Osteoblast (primary cell): ENCODE results near the gene PERM1. TPM values are rescaled to one million over a fixed set of nuclear protein-coding genes. Genes with fewer than 3 reads are reported as not detected.

Experiments used
- DNase-seq: peaks from one replicate; pipeline ENCODE4 v3.0.0; 2011; ENCODE audit warnings: low spot score, mixed read lengths; ENCODE audit not compliant: insufficient read length; ENCODE audit errors: missing footprints
- H2AFZ ChIP-seq: 2 replicates; pipeline ENCODE4 v1.6.0; 2011; ENCODE audit warnings: mild to moderate bottlenecking, low read length
- H3K27ac ChIP-seq: 2 replicates; pipeline ENCODE4 v1.5.1; 2011; ENCODE audit warnings: mild to moderate bottlenecking, low read depth, low read length, moderate library complexity
- H3K27me3 ChIP-seq: 2 replicates; pipeline ENCODE4 v1.6.0; 2012; ENCODE audit warnings: mild to moderate bottlenecking, control low read depth, inconsistent platforms, low read length, moderate library complexity; ENCODE audit not compliant: insufficient read depth
- H3K36me3 ChIP-seq: 2 replicates; pipeline ENCODE4 v1.5.1; 2011; ENCODE audit warnings: mild to moderate bottlenecking, low read length, control low read depth, moderate library complexity; ENCODE audit not compliant: insufficient read depth
- H3K4me1 ChIP-seq: 2 replicates; pipeline ENCODE4 v1.5.1; 2011; ENCODE audit warnings: mild to moderate bottlenecking, low read length, control low read depth, moderate library complexity; ENCODE audit not compliant: insufficient read depth
- H3K4me2 ChIP-seq: 2 replicates; pipeline ENCODE4 v1.6.0; 2011; ENCODE audit warnings: mild to moderate bottlenecking, low read length; ENCODE audit not compliant: insufficient read depth
- H3K4me3 ChIP-seq: fragments of 200-600 bp; sonication (generic); 3 replicates; pipeline ENCODE4 v1.5.1; 2012; ENCODE audit warnings: mild to moderate bottlenecking, low read length, inconsistent platforms; ENCODE audit not compliant: insufficient read depth
- H3K79me2 ChIP-seq: 2 replicates; pipeline ENCODE4 v1.6.0; 2012; ENCODE audit warnings: mild to moderate bottlenecking, low read length, control low read depth, inconsistent platforms; ENCODE audit not compliant: insufficient read depth
- H3K9me3 ChIP-seq: 2 replicates; pipeline ENCODE4 v1.5.1; 2011; ENCODE audit warnings: low read depth, low read length, control low read depth
- H4K20me1 ChIP-seq: 2 replicates; pipeline ENCODE4 v1.6.0; 2012; ENCODE audit warnings: mild to moderate bottlenecking, low read length, control low read depth; ENCODE audit not compliant: insufficient read depth
- total RNA-seq: library from RNA; depleted of rRNA; stranded (reverse); fragments of >200 nt; gene quantifications from 2 replicates; pipeline ENCODE4 v1.2.3, GENCODE V29; 2012
- TF ChIP-seq, protein P1 (sequence below): IDR thresholded peaks from 2 replicates; pipeline ENCODE4 v1.5.1; 2011; ENCODE audit warnings: mild to moderate bottlenecking, low read depth, low read length, moderate library complexity; ENCODE audit errors: extremely low read depth

The PERM1 gene
- total RNA-seq, 1 donor = not detected

GRCh38 chr1:954927-955326, 27.0 kb downstream of the PERM1 start:
- H3K9me3 ChIP-seq = no peaks in the 10 kb centered on the region
- no peak for DNase-seq
- H3K4me3 ChIP-seq = no peak overlapping the region
- H3K36me3 ChIP-seq = peaks cover 65% of the 10 kb centered on the region
- peaks cover 12% of the 10 kb centered on the region for H3K4me1 ChIP-seq
- H2AFZ ChIP-seq = no peak overlapping the region
- no peaks in the 10 kb centered on the region for H3K27me3 ChIP-seq
- TF ChIP-seq, protein P1, sequence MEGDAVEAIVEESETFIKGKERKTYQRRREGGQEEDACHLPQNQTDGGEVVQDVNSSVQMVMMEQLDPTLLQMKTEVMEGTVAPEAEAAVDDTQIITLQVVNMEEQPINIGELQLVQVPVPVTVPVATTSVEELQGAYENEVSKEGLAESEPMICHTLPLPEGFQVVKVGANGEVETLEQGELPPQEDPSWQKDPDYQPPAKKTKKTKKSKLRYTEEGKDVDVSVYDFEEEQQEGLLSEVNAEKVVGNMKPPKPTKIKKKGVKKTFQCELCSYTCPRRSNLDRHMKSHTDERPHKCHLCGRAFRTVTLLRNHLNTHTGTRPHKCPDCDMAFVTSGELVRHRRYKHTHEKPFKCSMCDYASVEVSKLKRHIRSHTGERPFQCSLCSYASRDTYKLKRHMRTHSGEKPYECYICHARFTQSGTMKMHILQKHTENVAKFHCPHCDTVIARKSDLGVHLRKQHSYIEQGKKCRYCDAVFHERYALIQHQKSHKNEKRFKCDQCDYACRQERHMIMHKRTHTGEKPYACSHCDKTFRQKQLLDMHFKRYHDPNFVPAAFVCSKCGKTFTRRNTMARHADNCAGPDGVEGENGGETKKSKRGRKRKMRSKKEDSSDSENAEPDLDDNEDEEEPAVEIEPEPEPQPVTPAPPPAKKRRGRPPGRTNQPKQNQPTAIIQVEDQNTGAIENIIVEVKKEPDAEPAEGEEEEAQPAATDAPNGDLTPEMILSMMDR = no peak
- H3K79me2 ChIP-seq = peaks cover 31% of the 10 kb centered on the region
- no peak overlapping the region for H3K27ac ChIP-seq
- no peak overlapping the region for H3K4me2 ChIP-seq
- H4K20me1 ChIP-seq = peaks cover 54% of the 10 kb centered on the region

- H3K9me3 ChIP-seq = no peaks in the 10 kb centered on the region
- H4K20me1 ChIP-seq = peaks cover 62% of the 10 kb centered on the region
- no peak overlapping the region for H2AFZ ChIP-seq
- peaks cover 12% of the 10 kb centered on the region for H3K4me1 ChIP-seq
- H3K27ac ChIP-seq = no peak overlapping the region
- no peak overlapping the region for H3K4me3 ChIP-seq
- H3K36me3 ChIP-seq = peaks cover 74% of the 10 kb centered on the region
- no peak overlapping the region for H3K4me2 ChIP-seq
- no peak for DNase-seq
- H3K27me3 ChIP-seq = no peaks in the 10 kb centered on the region
- H3K79me2 ChIP-seq = peaks cover 28% of the 10 kb centered on the region
- TF ChIP-seq, protein P1 = no peak
Measured at GRCh38 chr1:953524-954320, 28.2 kb downstream of the PERM1 start.

- TF ChIP-seq, protein P1 = no peak
- Histone ChIP-seq H3K4me1 (peaks cover 3% of the 10 kb centered on the region), H3K4me2 (no peak overlapping the region), H2AFZ (no peak overlapping the region), H3K36me3 (peaks cover 81% of the 10 kb centered on the region), H3K27me3 (no peaks in the 10 kb centered on the region), H4K20me1 (peaks cover 59% of the 10 kb centered on the region), H3K27ac (no peak overlapping the region), H3K9me3 (no peaks in the 10 kb centered on the region), H3K4me3 (no peak overlapping the region), H3K79me2 (peaks cover 17% of the 10 kb centered on the region)
- DNase-seq = no peak
Measured at GRCh38 chr1:952603-953002, 29.3 kb downstream of the PERM1 start.

- DNase-seq = no peak
- no peaks in the 10 kb centered on the region for H3K9me3 ChIP-seq
- H3K36me3 ChIP-seq = peaks cover 84% of the 10 kb centered on the region
- no peaks in the 10 kb centered on the region for H3K27me3 ChIP-seq
- no peaks in the 10 kb centered on the region for H3K4me1 ChIP-seq
- H3K4me3 ChIP-seq = no peak overlapping the region
- peaks cover 12% of the 10 kb centered on the region for H3K79me2 ChIP-seq
- no peak overlapping the region for H2AFZ ChIP-seq
- no peak overlapping the region for H3K4me2 ChIP-seq
- TF ChIP-seq, protein P1 = no peak
- H4K20me1 ChIP-seq = peaks cover 58% of the 10 kb centered on the region
- H3K27ac ChIP-seq = no peak overlapping the region
Measured at GRCh38 chr1:952201-952600, 29.7 kb downstream of the PERM1 start.
